ENCODE measurements around the gene SNCB.

The SNCB gene

DNA sequence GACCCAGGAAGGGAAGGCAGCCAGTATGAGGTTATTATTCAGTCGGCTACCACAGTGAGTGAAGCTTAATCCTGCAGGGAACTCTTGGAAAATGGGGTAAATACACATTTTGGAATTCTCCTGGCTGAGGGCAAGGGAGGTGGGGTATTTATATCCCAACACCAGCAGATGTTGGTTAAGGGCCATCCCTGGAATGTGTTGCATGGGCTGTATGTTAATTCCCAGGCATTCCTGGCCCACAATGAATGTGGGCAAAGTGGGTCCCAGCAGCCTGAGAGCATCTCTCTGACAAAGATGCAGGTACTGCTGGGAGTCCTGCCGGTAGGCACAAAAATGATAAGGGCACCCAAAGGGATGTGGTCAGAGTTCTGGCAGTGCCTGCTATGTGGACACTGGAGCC is 17.5 kb downstream of the SNCB start:
- TF ChIP-seq MYC (IDR thresholded peaks at IDR 0.05; ENCODE audit: low read depth, low read length) (no peak), POLR2A (IDR thresholded peaks at IDR 0.05; ENCODE audit: extremely low read depth, insufficient read length) (no peak)
- TF ChIP-seq, protein P1, sequence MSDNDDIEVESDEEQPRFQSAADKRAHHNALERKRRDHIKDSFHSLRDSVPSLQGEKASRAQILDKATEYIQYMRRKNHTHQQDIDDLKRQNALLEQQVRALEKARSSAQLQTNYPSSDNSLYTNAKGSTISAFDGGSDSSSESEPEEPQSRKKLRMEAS (IDR thresholded peaks at IDR 0.05; ENCODE audit: low read depth, low read length) = no peak
- TF ChIP-seq, protein P2, sequence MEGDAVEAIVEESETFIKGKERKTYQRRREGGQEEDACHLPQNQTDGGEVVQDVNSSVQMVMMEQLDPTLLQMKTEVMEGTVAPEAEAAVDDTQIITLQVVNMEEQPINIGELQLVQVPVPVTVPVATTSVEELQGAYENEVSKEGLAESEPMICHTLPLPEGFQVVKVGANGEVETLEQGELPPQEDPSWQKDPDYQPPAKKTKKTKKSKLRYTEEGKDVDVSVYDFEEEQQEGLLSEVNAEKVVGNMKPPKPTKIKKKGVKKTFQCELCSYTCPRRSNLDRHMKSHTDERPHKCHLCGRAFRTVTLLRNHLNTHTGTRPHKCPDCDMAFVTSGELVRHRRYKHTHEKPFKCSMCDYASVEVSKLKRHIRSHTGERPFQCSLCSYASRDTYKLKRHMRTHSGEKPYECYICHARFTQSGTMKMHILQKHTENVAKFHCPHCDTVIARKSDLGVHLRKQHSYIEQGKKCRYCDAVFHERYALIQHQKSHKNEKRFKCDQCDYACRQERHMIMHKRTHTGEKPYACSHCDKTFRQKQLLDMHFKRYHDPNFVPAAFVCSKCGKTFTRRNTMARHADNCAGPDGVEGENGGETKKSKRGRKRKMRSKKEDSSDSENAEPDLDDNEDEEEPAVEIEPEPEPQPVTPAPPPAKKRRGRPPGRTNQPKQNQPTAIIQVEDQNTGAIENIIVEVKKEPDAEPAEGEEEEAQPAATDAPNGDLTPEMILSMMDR (IDR thresholded peaks at IDR 0.05; ENCODE audit: low read depth, low read length) = no peak
- no peak overlapping the region for H3K4me3 ChIP-seq (ENCODE audit: low read depth, low read length)
- DNase-seq (ENCODE audit: low read depth) = no peak

DNA sequence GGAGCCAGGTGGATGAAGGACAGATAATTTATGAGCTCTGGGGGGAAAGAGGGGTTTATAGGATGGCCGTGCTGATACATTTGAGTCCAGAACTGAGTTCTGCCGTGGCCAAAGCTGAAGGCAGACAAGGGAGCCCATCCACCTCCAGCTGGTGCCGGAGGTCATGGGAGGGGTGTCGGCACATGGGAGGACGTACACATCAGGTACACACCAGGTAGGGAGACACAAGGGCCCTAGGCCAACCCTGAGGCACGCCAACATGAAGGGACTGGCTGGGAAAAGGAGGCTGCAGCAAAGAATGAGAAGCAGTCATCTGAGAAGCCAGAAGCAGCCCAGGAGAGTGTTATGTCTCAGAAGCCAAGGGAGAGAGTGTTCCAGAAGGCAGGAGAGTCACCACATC is 18.3 kb downstream of the SNCB start:
- no peak for DNase-seq (ENCODE audit: low read depth)
- TF ChIP-seq POLR2A (IDR thresholded peaks at IDR 0.05; ENCODE audit: extremely low read depth, insufficient read length) (no peak), MYC (IDR thresholded peaks at IDR 0.05; ENCODE audit: low read depth, low read length) (no peak)
- TF ChIP-seq, protein P1 (IDR thresholded peaks at IDR 0.05; ENCODE audit: low read depth, low read length) = no peak
- TF ChIP-seq, protein P2 (IDR thresholded peaks at IDR 0.05; ENCODE audit: low read depth, low read length) = no peak
- no peak overlapping the region for H3K4me3 ChIP-seq (ENCODE audit: low read depth, low read length)

DNA sequence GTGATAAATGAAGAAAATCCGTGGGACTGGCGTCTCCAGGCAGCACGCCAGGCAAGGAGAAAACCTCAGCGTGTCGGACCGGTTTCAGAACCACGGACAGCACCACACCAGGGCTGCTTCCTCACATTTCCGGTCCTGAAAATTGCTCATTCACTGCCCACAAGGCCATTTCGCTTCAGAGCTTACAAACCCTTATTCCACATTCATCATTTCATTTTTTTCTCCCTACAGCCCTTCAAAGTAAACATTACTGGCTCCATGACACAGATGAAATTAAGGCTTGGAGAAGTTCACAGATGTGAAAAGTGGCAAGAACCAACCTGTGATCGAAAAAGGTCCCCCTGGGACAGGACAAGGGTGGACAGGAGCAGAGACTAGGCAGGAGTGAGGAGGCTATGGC is 18.9 kb downstream of the SNCB start:
- DNase-seq (ENCODE audit: low read depth) = peak; percentile 81
- TF ChIP-seq, protein P2 (IDR thresholded peaks at IDR 0.05; ENCODE audit: low read depth, low read length) = no peak
- TF ChIP-seq, protein P1 (IDR thresholded peaks at IDR 0.05; ENCODE audit: low read depth, low read length) = peak; percentile 77
- TF ChIP-seq MYC (IDR thresholded peaks at IDR 0.05; ENCODE audit: low read depth, low read length) (peak; percentile 20; the same call in 1 of the 2 replicates), POLR2A (IDR thresholded peaks at IDR 0.05; ENCODE audit: extremely low read depth, insufficient read length) (no peak)
- no peak overlapping the region for H3K4me3 ChIP-seq (ENCODE audit: low read depth, low read length)

DNA sequence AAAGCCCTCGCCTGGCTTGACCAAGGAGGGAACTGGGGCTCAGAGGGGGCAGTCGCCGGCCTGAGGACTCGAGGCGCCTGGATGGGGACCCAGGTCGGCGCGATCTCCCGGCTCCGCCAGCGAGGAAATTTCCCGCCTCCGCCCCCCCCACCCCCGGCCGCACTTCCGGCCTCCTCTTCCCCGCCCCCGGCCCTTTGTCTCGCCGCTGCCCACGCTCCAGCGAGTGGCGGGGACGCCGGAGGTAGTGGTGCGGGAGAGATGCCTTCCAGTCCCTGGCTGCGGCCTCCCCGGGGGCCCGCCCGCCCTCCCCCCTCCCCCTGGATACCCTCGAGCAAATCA is 19.9 kb downstream of the SNCB start:
- DNase-seq (ENCODE audit: low read depth) = no peak
- H3K4me3 ChIP-seq (ENCODE audit: low read depth, low read length) = no peak overlapping the region
- TF ChIP-seq MYC (IDR thresholded peaks at IDR 0.05; ENCODE audit: low read depth, low read length) (no peak), POLR2A (IDR thresholded peaks at IDR 0.05; ENCODE audit: extremely low read depth, insufficient read length) (no peak)
- TF ChIP-seq, protein P2 (IDR thresholded peaks at IDR 0.05; ENCODE audit: low read depth, low read length) = no peak
- TF ChIP-seq, protein P1 (IDR thresholded peaks at IDR 0.05; ENCODE audit: low read depth, low read length) = no peak

DNA sequence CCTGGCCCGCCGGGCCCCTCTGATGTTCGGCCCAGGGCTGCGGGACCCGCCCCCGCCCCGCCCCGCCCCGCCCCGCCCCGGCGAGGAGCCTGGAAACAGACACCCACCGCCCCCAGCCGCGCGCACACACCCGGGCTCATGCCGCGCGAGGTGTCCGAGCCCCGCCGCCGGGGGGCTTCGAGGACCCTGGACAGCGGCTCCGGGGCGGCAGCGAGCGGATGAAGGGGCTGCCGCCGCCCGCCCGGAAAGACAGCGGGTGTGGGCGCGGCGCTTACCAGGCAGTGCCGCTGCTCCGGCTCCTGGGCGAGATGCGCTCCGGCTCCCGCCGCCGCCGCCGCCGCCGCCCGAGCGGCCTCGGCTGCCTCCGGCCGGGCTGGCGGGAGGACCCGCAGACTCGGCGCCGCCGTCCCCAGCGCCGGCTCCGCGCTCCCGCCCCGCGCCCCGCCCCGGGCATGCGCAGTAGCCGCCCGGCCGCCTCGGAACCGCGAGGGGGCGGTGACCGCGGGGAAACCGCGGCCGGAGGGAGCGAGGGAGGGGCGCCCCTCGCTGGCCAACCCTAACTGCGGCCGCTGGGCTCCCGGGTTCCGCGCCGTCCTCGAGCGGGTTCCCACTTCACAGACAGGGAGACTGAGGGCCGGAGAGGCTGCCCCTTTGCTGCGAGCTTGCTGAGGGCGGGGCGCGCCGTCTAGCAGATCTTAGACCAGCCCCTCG is 20.5 kb downstream of the SNCB start, which contains the start of gene GPRIN1:
GPRIN1 (minus strand) TSS at position 433 of the 711 bp plus-strand sequence. CDS start 10,322 bp downstream, outside the sequence.
- H3K4me3 ChIP-seq (ENCODE audit: low read depth, low read length) = no peak within 1 kb of the TSS
- TF ChIP-seq POLR2A (IDR thresholded peaks at IDR 0.05; ENCODE audit: extremely low read depth, insufficient read length) (no peak), MYC (IDR thresholded peaks at IDR 0.05; ENCODE audit: low read depth, low read length) (no peak)
- TF ChIP-seq, protein P1 (IDR thresholded peaks at IDR 0.05; ENCODE audit: low read depth, low read length) = no peak
- TF ChIP-seq, protein P2 (IDR thresholded peaks at IDR 0.05; ENCODE audit: low read depth, low read length) = no peak
- DNase-seq (ENCODE audit: low read depth) = peak; percentile 57
